ENCODE data around the gene UPK3B. TPM values are rescaled to one million over a fixed set of nuclear protein-coding genes. Genes with fewer than 3 reads are reported as not detected.
A peak's percentile ranks its signal among the peaks of the same experiment; 100 is the strongest.
"Not testable (repeated sequence)": the region's sequence is repeated elsewhere in the genome, so short reads cannot be mapped to it uniquely, and the experiment has no call there.

Gene UPK3B
- polyA plus RNA-seq, 3 donors = 0.33 TPM; not detected in 2

GRCh38 chr7:76471556-76472221 lies 38.7 kb upstream of the UPK3B start:
- H3K4me1 ChIP-seq (ENCODE audit: control insufficient read depth in 1 of 2, insufficient read depth in 2 of 2, low read length in 2 of 2); H3K27ac Mint-ChIP-seq; H3K27ac ChIP-seq (ENCODE audit: low read depth in 1 of 2, low read length in 2 of 2); H3K4me3 ChIP-seq (replicated peaks in 1 of 3; ENCODE audit: low read depth in 2 of 3, low read length in 3 of 3); H3K9ac ChIP-seq (ENCODE audit: insufficient read depth, low read length, poor library complexity, severe bottlenecking); H3K4me1 Mint-ChIP-seq; H3K79me2 ChIP-seq (ENCODE audit: insufficient read depth, low read length); DNase-seq; H3K27me3 Mint-ChIP-seq (ENCODE audit: low read depth in 3 of 3); H3K4me3 Mint-ChIP-seq; H3K9me3 Mint-ChIP-seq; H3K9me3 ChIP-seq (replicated peaks in 1 of 2; ENCODE audit: control insufficient read depth in 1 of 2, insufficient read depth in 1 of 2, low read length in 2 of 2); intact Hi-C loops (cut with micrococcal nuclease); H3K4me2 ChIP-seq (replicated peaks; ENCODE audit: extremely low read depth, low read length, poor library complexity, severe bottlenecking); H3K27me3 ChIP-seq (ENCODE audit: control insufficient read depth in 2 of 2, insufficient read depth in 2 of 2, low read length in 2 of 2); H2AFZ ChIP-seq (ENCODE audit: insufficient read depth, low read depth, low read length, poor library complexity, severe bottlenecking): not testable (repeated sequence)
- Histone ChIP-seq H4K20me1 (ENCODE audit: insufficient read depth, low read length) (peaks cover 15% of the 10 kb centered on the region), H3K36me3 (replicated peaks in 1 of 2; ENCODE audit: control insufficient read depth in 1 of 2, insufficient read depth in 2 of 2, low read length in 2 of 2) (peaks cover 3 to 17% of the 10 kb centered on the region in 2 donors)
- H3K36me3 Mint-ChIP-seq = peaks cover 15 to 18% of the 10 kb centered on the region in 2 donors
- WGBS (ENCODE audit: insufficient coverage) = 93% methylated on average over 2 of the region's 10 CpGs

GRCh38 chr7:76473097-76473496 lies 37.3 kb upstream of the UPK3B start:
- H3K79me2 ChIP-seq (ENCODE audit: insufficient read depth, low read length) = not testable (repeated sequence)

DNA sequence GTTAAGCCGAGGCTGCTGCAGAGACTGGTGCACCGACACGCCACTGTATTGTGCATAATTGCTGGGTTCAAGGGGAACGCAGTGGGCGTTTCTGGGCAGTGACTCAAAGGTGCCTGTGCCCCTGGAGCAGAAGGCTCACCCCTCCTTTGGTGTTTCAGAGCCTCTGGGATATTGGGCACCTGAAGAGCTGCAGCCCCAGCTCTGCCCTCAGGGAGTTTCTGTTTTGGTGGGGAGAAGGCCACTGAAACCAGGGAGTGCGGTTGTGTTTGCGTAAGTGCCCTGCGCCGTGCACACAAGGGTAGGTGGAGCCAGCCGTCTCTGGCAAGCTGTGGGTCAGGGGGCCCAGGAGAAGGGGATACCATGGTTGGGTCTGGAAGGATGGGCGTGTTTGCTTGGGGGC lies 34.1 kb upstream of the UPK3B start:
- no CpG with 5 or more reads among the region's 11 CpGs for WGBS (ENCODE audit: insufficient coverage)
- H3K9me3 Mint-ChIP-seq; H3K27ac Mint-ChIP-seq; H3K9ac ChIP-seq (ENCODE audit: insufficient read depth, low read length, poor library complexity, severe bottlenecking); intact Hi-C loops (cut with micrococcal nuclease); H3K4me2 ChIP-seq (replicated peaks; ENCODE audit: extremely low read depth, low read length, poor library complexity, severe bottlenecking); H3K27me3 ChIP-seq (ENCODE audit: control insufficient read depth in 2 of 2, insufficient read depth in 2 of 2, low read length in 2 of 2); H3K27me3 Mint-ChIP-seq (ENCODE audit: low read depth in 3 of 3); H3K4me1 ChIP-seq (ENCODE audit: control insufficient read depth in 1 of 2, insufficient read depth in 2 of 2, low read length in 2 of 2); H2AFZ ChIP-seq (ENCODE audit: insufficient read depth, low read depth, low read length, poor library complexity, severe bottlenecking); H3K4me1 Mint-ChIP-seq; DNase-seq; H3K9me3 ChIP-seq (replicated peaks in 1 of 2; ENCODE audit: control insufficient read depth in 1 of 2, insufficient read depth in 1 of 2, low read length in 2 of 2); H3K27ac ChIP-seq (ENCODE audit: low read depth in 1 of 2, low read length in 2 of 2); H3K4me3 Mint-ChIP-seq; H3K79me2 ChIP-seq (ENCODE audit: insufficient read depth, low read length); H3K4me3 ChIP-seq (replicated peaks in 1 of 3; ENCODE audit: low read depth in 2 of 3, low read length in 3 of 3): not testable (repeated sequence)
- peaks cover 16 to 28% of the 10 kb centered on the region in 2 donors for H3K36me3 Mint-ChIP-seq
- peaks cover 5 to 19% of the 10 kb centered on the region in 2 donors for H3K36me3 ChIP-seq (replicated peaks in 1 of 2; ENCODE audit: control insufficient read depth in 1 of 2, insufficient read depth in 2 of 2, low read length in 2 of 2)
- H4K20me1 ChIP-seq (ENCODE audit: insufficient read depth, low read length) = peaks cover 14% of the 10 kb centered on the region

More at GRCh38 chr7:76473097-76473496, 37.3 kb upstream of the UPK3B start:
- H3K27me3 ChIP-seq (ENCODE audit: control insufficient read depth in 2 of 2, insufficient read depth in 2 of 2, low read length in 2 of 2); intact Hi-C loops (cut with micrococcal nuclease); H3K9me3 ChIP-seq (replicated peaks in 1 of 2; ENCODE audit: control insufficient read depth in 1 of 2, insufficient read depth in 1 of 2, low read length in 2 of 2); H3K27me3 Mint-ChIP-seq (ENCODE audit: low read depth in 3 of 3); H3K4me1 ChIP-seq (ENCODE audit: control insufficient read depth in 1 of 2, insufficient read depth in 2 of 2, low read length in 2 of 2); H3K9me3 Mint-ChIP-seq; H3K27ac Mint-ChIP-seq; H3K4me3 Mint-ChIP-seq; H3K9ac ChIP-seq (ENCODE audit: insufficient read depth, low read length, poor library complexity, severe bottlenecking); DNase-seq; H3K4me3 ChIP-seq (replicated peaks in 1 of 3; ENCODE audit: low read depth in 2 of 3, low read length in 3 of 3); H2AFZ ChIP-seq (ENCODE audit: insufficient read depth, low read depth, low read length, poor library complexity, severe bottlenecking); H3K4me1 Mint-ChIP-seq; H3K27ac ChIP-seq (ENCODE audit: low read depth in 1 of 2, low read length in 2 of 2); H4K20me1 ChIP-seq (ENCODE audit: insufficient read depth, low read length); H3K4me2 ChIP-seq (replicated peaks; ENCODE audit: extremely low read depth, low read length, poor library complexity, severe bottlenecking): not testable (repeated sequence)
- H3K36me3 ChIP-seq (replicated peaks in 1 of 2; ENCODE audit: control insufficient read depth in 1 of 2, insufficient read depth in 2 of 2, low read length in 2 of 2) = peaks cover 3 to 13% of the 10 kb centered on the region in 2 donors
- peaks cover 14 to 15% of the 10 kb centered on the region in 2 donors for H3K36me3 Mint-ChIP-seq
- WGBS (ENCODE audit: insufficient coverage) = no CpG with 5 or more reads among the region's 6 CpGs

- H3K4me3 ChIP-seq (replicated peaks in 1 of 3; ENCODE audit: low read depth in 2 of 3, low read length in 3 of 3); H2AFZ ChIP-seq (ENCODE audit: insufficient read depth, low read depth, low read length, poor library complexity, severe bottlenecking); H3K9me3 ChIP-seq (replicated peaks in 1 of 2; ENCODE audit: control insufficient read depth in 1 of 2, insufficient read depth in 1 of 2, low read length in 2 of 2); H3K27me3 ChIP-seq (ENCODE audit: control insufficient read depth in 2 of 2, insufficient read depth in 2 of 2, low read length in 2 of 2); H3K4me3 Mint-ChIP-seq; DNase-seq; H3K4me1 ChIP-seq (ENCODE audit: control insufficient read depth in 1 of 2, insufficient read depth in 2 of 2, low read length in 2 of 2); H3K27ac ChIP-seq (ENCODE audit: low read depth in 1 of 2, low read length in 2 of 2); H3K4me1 Mint-ChIP-seq; H3K27me3 Mint-ChIP-seq (ENCODE audit: low read depth in 3 of 3); intact Hi-C loops (cut with micrococcal nuclease); H3K9ac ChIP-seq (ENCODE audit: insufficient read depth, low read length, poor library complexity, severe bottlenecking); H3K9me3 Mint-ChIP-seq; H3K4me2 ChIP-seq (replicated peaks; ENCODE audit: extremely low read depth, low read length, poor library complexity, severe bottlenecking); H3K79me2 ChIP-seq (ENCODE audit: insufficient read depth, low read length): not testable (repeated sequence)
- Histone ChIP-seq H4K20me1 (ENCODE audit: insufficient read depth, low read length) (peaks cover 12% of the 10 kb centered on the region), H3K36me3 (replicated peaks in 1 of 2; ENCODE audit: control insufficient read depth in 1 of 2, insufficient read depth in 2 of 2, low read length in 2 of 2) (peaks cover 6 to 19% of the 10 kb centered on the region in 2 donors)
- H3K27ac Mint-ChIP-seq = peak overlapping the region in 1 of 7 donors; percentile 30
- peaks cover 17 to 28% of the 10 kb centered on the region in 2 donors for H3K36me3 Mint-ChIP-seq
- 96% methylated on average over 3 of the region's 24 CpGs for WGBS (ENCODE audit: insufficient coverage)
These were observed 33.4 kb upstream of the UPK3B start for GRCh38 chr7:76476742-76477474.
